GM19043 (cell line): ENCODE results near the gene PPM1M.

Source experiments
- ATAC-seq: cut with Tn5 transposase; IDR thresholded peaks from one replicate; pipeline ENCODE4 v1.9.1; 2021; ENCODE audit warnings: low read depth; ENCODE audit not compliant: unreplicated experiment

Gene PPM1M

GRCh38 chr3:52228751-52229291, 16.7 kb upstream of the PPM1M start:
- ATAC-seq = no peak

- no peak for ATAC-seq
These were observed 15.9 kb upstream of the PPM1M start for GRCh38 chr3:52229656-52230055.

GRCh38 chr3:52230461-52230860, 15.1 kb upstream of the PPM1M start:
- no peak for ATAC-seq

- ATAC-seq = no peak
These were observed 14.6 kb upstream of the PPM1M start for GRCh38 chr3:52230889-52231499.

GRCh38 chr3:52231502-52232278, 13.9 kb upstream of the PPM1M start:
- ATAC-seq = no peak

GRCh38 chr3:52232279-52233107, 13.1 kb upstream of the PPM1M start:
- no peak for ATAC-seq

GRCh38 chr3:52233108-52233591, 12.4 kb upstream of the PPM1M start:
- no peak for ATAC-seq

- ATAC-seq = no peak
These were observed 11.6 kb upstream of the PPM1M start for GRCh38 chr3:52233968-52234367.

GRCh38 chr3:52234516-52235447, 10.8 kb upstream of the PPM1M start:
- no peak for ATAC-seq

- no peak for ATAC-seq
These were observed 9.1 kb upstream of the PPM1M start for GRCh38 chr3:52236424-52236886.

GRCh38 chr3:52237006-52237656, 8.4 kb upstream of the PPM1M start:
- ATAC-seq = no peak

- ATAC-seq = no peak
These were observed 7.8 kb upstream of the PPM1M start for GRCh38 chr3:52237657-52238172.

GRCh38 chr3:52238193-52238760, 7.3 kb upstream of the PPM1M start:
- ATAC-seq = peak; percentile 8

- ATAC-seq = peak; percentile 75
These were observed 6.5 kb upstream of the PPM1M start, which contains the start of gene TWF2 for GRCh38 chr3:52238761-52239701. TSS of gene TWF2 (minus strand) at chr3:52239158. CDS start at chr3:52239016, 142 bp downstream.

- no peak for ATAC-seq
These were observed 5.3 kb upstream of the PPM1M start for GRCh38 chr3:52240059-52240885.

- ATAC-seq = no peak
These were observed 4.6 kb upstream of the PPM1M start for GRCh38 chr3:52240886-52241370.
